DOHH2 (cell line): ENCODE results near the gene SUGCT.

Source experiments
- H3F3A ChIP-seq: fragments of 200-600 bp; sonication (generic), shearing (Covaris generic); 2 replicates; pipeline ENCODE4 v1.6.0; 2016; ENCODE audit warnings: antibody characterized with exemption, mild to moderate bottlenecking; ENCODE audit not compliant: control insufficient read depth, insufficient read depth
- H3K27ac ChIP-seq: fragments of 200-600 bp; sonication (generic); 2 replicates; pipeline ENCODE4 v1.5.1; 2014; ENCODE audit warnings: low read depth, mild to moderate bottlenecking, low read length, moderate library complexity
- H3K27me3 ChIP-seq: fragments of 200-600 bp; sonication (generic); 2 replicates; pipeline ENCODE4 v1.6.1; 2014; ENCODE audit warnings: mild to moderate bottlenecking, low read length, mixed read lengths; ENCODE audit not compliant: control insufficient read depth
- H3K36me3 ChIP-seq: fragments of 200-600 bp; sonication (generic); 2 replicates; pipeline ENCODE4 v1.6.1; 2014; ENCODE audit warnings: mild to moderate bottlenecking, low read length, moderate library complexity, mixed read lengths; ENCODE audit not compliant: control insufficient read depth
- H3K4me1 ChIP-seq: fragments of 200-600 bp; sonication (generic); 2 replicates; pipeline ENCODE4 v1.6.1; 2014; ENCODE audit warnings: mild to moderate bottlenecking, low read length, mixed read lengths; ENCODE audit not compliant: control insufficient read depth
- H3K4me2 ChIP-seq: fragments of 200-600 bp; sonication (generic); 2 replicates; pipeline ENCODE4 v1.6.0; 2014; ENCODE audit warnings: mild to moderate bottlenecking, low read length, moderate library complexity
- H3K4me3 ChIP-seq: fragments of 200-600 bp; sonication (generic); 2 replicates; pipeline ENCODE4 v1.5.1; 2014; ENCODE audit warnings: mild to moderate bottlenecking, low read length, mixed read lengths
- H3K79me2 ChIP-seq: fragments of 200-600 bp; sonication (generic); 2 replicates; pipeline ENCODE4 v1.6.1; 2014; ENCODE audit warnings: mild to moderate bottlenecking, low read length, mixed read lengths; ENCODE audit not compliant: control insufficient read depth
- H3K9me2 ChIP-seq: fragments of 200-600 bp; sonication (generic); replicated peaks from 2 replicates; pipeline ENCODE4 v1.6.1; 2014; ENCODE audit warnings: mild to moderate bottlenecking, low read length, mixed read lengths; ENCODE audit not compliant: control insufficient read depth
- H3K9me3 ChIP-seq: fragments of 200-600 bp; sonication (generic); 2 replicates; pipeline ENCODE4 v1.6.1; 2014; ENCODE audit warnings: antibody characterized with exemption, low read length, mixed read lengths; ENCODE audit not compliant: control insufficient read depth, insufficient read depth
- H4K20me1 ChIP-seq: fragments of 200-600 bp; sonication (generic); 2 replicates; pipeline ENCODE4 v1.6.0; 2014; ENCODE audit warnings: low read depth, mild to moderate bottlenecking, antibody characterized with exemption, low read length, moderate library complexity; ENCODE audit not compliant: control insufficient read depth, insufficient read depth
- CTCF ChIP-seq: fragments of 200-600 bp; sonication (generic); IDR thresholded peaks from one replicate; pipeline ENCODE4 v1.5.1; 2014; ENCODE audit warnings: antibody characterized with exemption, mild to moderate bottlenecking, low read depth, low read length; ENCODE audit not compliant: poor library complexity, severe bottlenecking
- EZH2phosphoT487 ChIP-seq: fragments of 200-600 bp; sonication (generic); IDR thresholded peaks from 2 replicates; pipeline ENCODE4 v1.6.1; 2017; ENCODE audit warnings: borderline replicate concordance, mild to moderate bottlenecking, antibody characterized with exemption, low read length, moderate library complexity, mixed read lengths

SUGCT gene

DNA sequence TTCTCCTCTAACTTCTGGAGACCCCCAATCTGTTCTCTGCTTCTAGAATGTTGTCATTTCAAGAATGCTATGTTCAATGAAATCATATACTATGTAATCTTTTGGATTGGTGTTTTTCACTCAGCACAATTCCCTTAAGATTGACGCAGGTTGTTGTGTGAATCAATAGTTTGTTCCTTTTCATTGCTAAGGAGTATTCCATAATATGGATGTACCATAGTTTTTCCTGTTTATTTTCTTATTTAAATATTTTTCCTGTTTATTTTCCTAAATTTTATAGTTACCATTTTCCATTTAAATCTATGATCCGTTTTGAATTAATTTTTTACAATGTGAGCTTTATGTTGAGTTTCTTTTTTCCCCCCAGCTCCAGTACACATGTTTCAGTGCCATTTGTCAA is 604.5 kb downstream of the SUGCT start:
- Histone ChIP-seq H3K27ac (no peak overlapping the region), H3K9me3 (0 out of 2 replicates have a peak, but pooled peaks cover 3% of the 10 kb centered on the region), H3K4me1 (peaks cover 2% of the 10 kb centered on the region), H3K36me3 (no peaks in the 10 kb centered on the region), H3K4me3 (no peak overlapping the region), H3K4me2 (no peak overlapping the region), H3K9me2 (no peaks in the 10 kb centered on the region), H3K27me3 (no peaks in the 10 kb centered on the region), H3F3A (no peaks in the 10 kb centered on the region), H3K79me2 (no peaks in the 10 kb centered on the region), H4K20me1 (no peaks in the 10 kb centered on the region)
- TF ChIP-seq EZH2phosphoT487 (no peak), CTCF (no peak)

GRCh38 chr7:40742270-40742669 is 607.5 kb downstream of the SUGCT start:
- TF ChIP-seq CTCF = no peak
- no peak for TF ChIP-seq EZH2phosphoT487
- Histone ChIP-seq H3K27me3 (no peaks in the 10 kb centered on the region), H3K27ac (no peak overlapping the region)

DNA sequence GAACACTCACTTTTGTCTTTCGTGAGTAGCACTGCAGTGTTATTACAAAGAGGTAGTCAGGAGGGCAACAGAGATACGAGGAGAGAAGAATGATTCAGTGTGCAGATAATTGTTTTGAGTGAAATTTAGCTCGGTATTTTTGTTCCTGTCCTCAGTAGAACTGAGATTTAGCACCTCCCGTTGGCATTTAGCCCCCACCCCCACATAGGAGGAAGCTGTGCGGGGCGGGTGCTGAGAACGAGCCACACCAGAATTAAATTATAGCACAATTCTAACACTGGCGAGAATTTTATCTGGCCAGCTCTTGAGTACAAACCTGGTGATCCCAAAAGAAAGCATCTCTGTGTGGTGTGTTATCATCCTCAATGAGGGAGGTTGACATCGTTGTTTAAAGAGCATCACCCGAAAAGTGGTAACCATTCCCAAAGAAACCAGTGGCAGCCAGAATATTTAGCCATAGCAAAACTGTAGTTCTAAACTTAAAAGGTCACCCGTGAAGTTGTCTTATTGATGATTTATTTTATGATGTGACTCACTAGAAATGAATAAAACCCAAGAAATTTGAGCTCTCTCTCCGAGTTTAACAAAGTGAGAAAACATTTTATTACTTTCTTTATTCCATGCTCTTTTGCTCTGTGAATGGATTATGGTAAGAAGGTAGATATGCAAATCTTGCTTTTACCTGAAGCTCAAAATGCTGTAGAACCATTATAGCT is 612.2 kb downstream of the SUGCT start:
- Histone ChIP-seq H3K27ac (no peak overlapping the region), H3F3A (no peaks in the 10 kb centered on the region), H3K4me1 (peaks cover 18% of the 10 kb centered on the region), H4K20me1 (no peaks in the 10 kb centered on the region), H3K9me3 (no peaks in the 10 kb centered on the region), H3K36me3 (no peaks in the 10 kb centered on the region), H3K9me2 (no peaks in the 10 kb centered on the region), H3K27me3 (no peaks in the 10 kb centered on the region), H3K79me2 (no peaks in the 10 kb centered on the region), H3K4me2 (no peak overlapping the region), H3K4me3 (no peak overlapping the region)
- no peak for TF ChIP-seq CTCF
- no peak for TF ChIP-seq EZH2phosphoT487

More at GRCh38 chr7:40742270-40742669, 607.5 kb downstream of the SUGCT start:
- no peak overlapping the region for H3K4me2 ChIP-seq
- H3K36me3 ChIP-seq = no peaks in the 10 kb centered on the region
- H3K4me3 ChIP-seq = no peak overlapping the region
- no peaks in the 10 kb centered on the region for H3F3A ChIP-seq
- H3K9me3 ChIP-seq = no peaks in the 10 kb centered on the region
- H3K4me1 ChIP-seq = peaks cover 11% of the 10 kb centered on the region
- no peaks in the 10 kb centered on the region for H3K9me2 ChIP-seq
- no peaks in the 10 kb centered on the region for H3K79me2 ChIP-seq
- no peaks in the 10 kb centered on the region for H4K20me1 ChIP-seq
